OCI-LY7 (cell line): Measurements from ENCODE around the gene SGPL1. TPM values are rescaled to one million over a fixed set of nuclear protein-coding genes. Genes with fewer than 3 reads are reported as not detected.

Experiments
- BruUV-seq: library from RNA; stranded (reverse); fragments of 400-500 nt; replicated peaks from 2 replicates; lab custom pipeline; 2021; lab: Mats Ljungman, UMichigan
- CTCF ChIA-PET: fragments of 300-600 bp; sonication (Branson Sonifier 250); formaldehyde crosslinking; loops from one replicate; lab custom pipeline; 2022; ENCODE audit warnings: antibody characterized with exemption; ENCODE audit not compliant: unreplicated experiment; lab: Charles Lee
- POLR2A ChIA-PET: fragments of 300-600 bp; sonication (Branson Sonifier 250); formaldehyde crosslinking; loops from one replicate; lab custom pipeline; 2022; ENCODE audit warnings: antibody characterized with exemption; lab: Charles Lee
- DNase-seq: peaks from one replicate; pipeline ENCODE4 v3.0.0-alpha.2; 2015; ENCODE audit warnings: low spot score
- H2AFZ ChIP-seq: fragments of 200-600 bp; sonication (generic), shearing (Covaris generic); 2 replicates; pipeline ENCODE4 v1.6.1; 2014; ENCODE audit warnings: mild to moderate bottlenecking, antibody characterized with exemption, low read length, moderate library complexity
- H3K27ac ChIP-seq: fragments of 200-600 bp; sonication (generic); 2 replicates; pipeline ENCODE4 v1.5.1; 2014; ENCODE audit warnings: mixed run types, low read depth, mild to moderate bottlenecking, moderate library complexity, low read length, inconsistent platforms; ENCODE audit not compliant: poor library complexity, severe bottlenecking
- H3K36me3 ChIP-seq: fragments of 200-600 bp; sonication (generic); 2 replicates; pipeline ENCODE4 v1.6.1; 2014; ENCODE audit warnings: mild to moderate bottlenecking, antibody characterized with exemption, low read length, moderate library complexity, mixed read lengths; ENCODE audit not compliant: insufficient read depth
- H3K4me1 ChIP-seq: fragments of 200-600 bp; sonication (generic); 2 replicates; pipeline ENCODE4 v1.5.1; 2014; ENCODE audit warnings: mild to moderate bottlenecking, low read length; ENCODE audit not compliant: insufficient read depth, poor library complexity, severe bottlenecking
- H3K4me2 ChIP-seq: fragments of 200-600 bp; sonication (generic); 2 replicates; pipeline ENCODE4 v1.6.1; 2014; ENCODE audit warnings: mild to moderate bottlenecking, low read length
- H3K4me3 ChIP-seq: fragments of 200-600 bp; sonication (generic); 2 replicates; pipeline ENCODE4 v1.5.1; 2014; ENCODE audit warnings: mild to moderate bottlenecking, low read depth, low read length; ENCODE audit not compliant: poor library complexity, severe bottlenecking
- H3K79me2 ChIP-seq: fragments of 200-600 bp; sonication (generic); 2 replicates; pipeline ENCODE4 v1.6.1; 2016; ENCODE audit warnings: low read depth, mild to moderate bottlenecking, low read length, moderate library complexity, mixed read lengths; ENCODE audit not compliant: insufficient read depth
- H3K9me2 ChIP-seq: fragments of 200-600 bp; sonication (generic); 2 replicates; pipeline ENCODE4 v1.6.1; 2016; ENCODE audit warnings: mild to moderate bottlenecking, low read length, mixed read lengths; ENCODE audit not compliant: insufficient read depth
- H3K9me3 ChIP-seq: fragments of 200-600 bp; sonication (generic); 2 replicates; pipeline ENCODE4 v1.6.1; 2014; ENCODE audit warnings: mild to moderate bottlenecking, mixed run types, low read length, mixed read lengths
- H4K20me1 ChIP-seq: fragments of 200-600 bp; sonication (generic); 2 replicates; pipeline ENCODE4 v1.6.1; 2014; ENCODE audit warnings: mild to moderate bottlenecking, antibody characterized with exemption, low read length, moderate library complexity, mixed read lengths; ENCODE audit not compliant: insufficient read depth
- CTCF ChIP-seq: fragments of 200-600 bp; sonication (generic); conservative IDR thresholded peaks from 2 replicates; pipeline ENCODE4 v1.5.1; 2014; ENCODE audit warnings: mild to moderate bottlenecking, antibody characterized with exemption, low read length, moderate library complexity, mixed read lengths
- EZH2phosphoT487 ChIP-seq: fragments of 200-600 bp; sonication (generic); IDR thresholded peaks from 2 replicates; pipeline ENCODE4 v1.6.1; 2018; ENCODE audit warnings: low read depth, borderline replicate concordance, mild to moderate bottlenecking, mixed run types, antibody characterized with exemption, low read length, moderate library complexity, mixed read lengths
- intact Hi-C: fragments of 100-400 bp; cut with micrococcal nuclease; formaldehyde crosslinking; loops from one replicate; pipeline ENCODE4 v1.10.0; 2022; ENCODE audit not compliant: unreplicated experiment
- total RNA-seq, 2 experiments: library from RNA; depleted of rRNA in 1 of 2; stranded (reverse); fragments of >200 nt in 1 of 2; shearing (Covaris generic) in 1 of 2; gene quantifications; 2 replicates each; pipeline ENCODE4 v1.2.3, GENCODE V29; 2014 to 2022

The SGPL1 gene
- total RNA-seq, 2 experiments from 2014 or later: 11.7 to 25.1 TPM

DNA sequence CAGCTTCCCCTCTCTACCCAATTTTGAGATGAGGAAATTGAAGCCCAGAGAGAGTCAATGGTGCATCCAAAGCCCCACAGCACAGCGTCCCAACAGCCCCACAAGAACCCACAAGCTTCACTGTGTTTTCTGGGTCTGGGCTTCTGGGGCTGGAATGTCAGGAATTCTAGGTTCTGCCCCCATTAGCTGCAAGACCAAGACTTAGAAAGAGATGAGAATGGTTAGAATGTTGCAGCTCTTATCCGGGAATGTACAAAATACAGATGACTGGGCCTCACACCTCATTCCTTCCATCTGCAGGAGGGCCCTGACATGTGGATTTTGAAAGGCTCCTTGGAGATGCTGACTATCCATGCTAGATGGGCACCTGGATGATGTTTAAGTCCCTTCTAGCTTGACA lies 6.0 kb upstream of the SGPL1 start:
- H3K4me3 ChIP-seq: no peak overlapping the region
- H4K20me1 ChIP-seq: no peaks in the 10 kb centered on the region
- H3K9me2 ChIP-seq: no peaks in the 10 kb centered on the region
- no peaks in the 10 kb centered on the region for H3K36me3 ChIP-seq
- no peaks in the 10 kb centered on the region for H3K9me3 ChIP-seq
- CTCF ChIA-PET: no interaction called here
- H2AFZ ChIP-seq: no peak overlapping the region
- intact Hi-C loops: no loop called here
- POLR2A ChIA-PET: no interaction called here
- no TSS peak for BruUV-seq
- no peaks in the 10 kb centered on the region for H3K79me2 ChIP-seq
- H3K4me2 ChIP-seq: no peak overlapping the region
- no peaks in the 10 kb centered on the region for H3K4me1 ChIP-seq
- no peak overlapping the region for H3K27ac ChIP-seq
- TF ChIP-seq CTCF (no peak), EZH2phosphoT487 (no peak)
- DNase-seq: no peak

DNA sequence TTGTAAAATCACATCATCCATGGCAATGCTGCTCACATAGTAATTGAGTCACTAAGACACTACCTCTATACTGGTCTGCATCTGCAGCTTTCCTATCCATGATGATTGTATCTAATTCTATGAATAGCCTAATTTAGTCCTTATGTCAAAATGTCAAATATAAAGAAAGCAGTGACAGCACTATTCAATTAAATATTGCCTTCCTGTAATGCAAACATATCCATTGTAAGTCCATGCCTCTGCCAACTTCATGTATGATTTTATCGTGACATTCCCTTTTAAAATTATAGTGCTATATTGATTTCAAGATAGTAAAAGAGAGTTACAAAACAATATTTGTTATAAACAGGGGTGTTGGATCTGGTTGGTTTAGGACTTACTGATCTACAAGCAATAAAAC lies 4.8 kb upstream of the SGPL1 start:
- H3K4me2 ChIP-seq: no peak overlapping the region
- ChIA-PET POLR2A (interaction anchor here (0.8 kb wide), 1 partner anchor 299 kb away, joined by 4 read pairs; no protein-coding TSS in a partner anchor), CTCF (no interaction called here)
- no peaks in the 10 kb centered on the region for H3K4me1 ChIP-seq
- intact Hi-C loops: no loop called here
- H2AFZ ChIP-seq: no peak overlapping the region
- H3K9me3 ChIP-seq: no peaks in the 10 kb centered on the region
- no peak overlapping the region for H3K4me3 ChIP-seq
- no TSS peak for BruUV-seq
- no peaks in the 10 kb centered on the region for H3K36me3 ChIP-seq
- H3K27ac ChIP-seq: no peak overlapping the region
- TF ChIP-seq EZH2phosphoT487 (no peak), CTCF (no peak)
- H3K9me2 ChIP-seq: no peaks in the 10 kb centered on the region
- H4K20me1 ChIP-seq: no peaks in the 10 kb centered on the region
- no peaks in the 10 kb centered on the region for H3K79me2 ChIP-seq
- no peak for DNase-seq

DNA sequence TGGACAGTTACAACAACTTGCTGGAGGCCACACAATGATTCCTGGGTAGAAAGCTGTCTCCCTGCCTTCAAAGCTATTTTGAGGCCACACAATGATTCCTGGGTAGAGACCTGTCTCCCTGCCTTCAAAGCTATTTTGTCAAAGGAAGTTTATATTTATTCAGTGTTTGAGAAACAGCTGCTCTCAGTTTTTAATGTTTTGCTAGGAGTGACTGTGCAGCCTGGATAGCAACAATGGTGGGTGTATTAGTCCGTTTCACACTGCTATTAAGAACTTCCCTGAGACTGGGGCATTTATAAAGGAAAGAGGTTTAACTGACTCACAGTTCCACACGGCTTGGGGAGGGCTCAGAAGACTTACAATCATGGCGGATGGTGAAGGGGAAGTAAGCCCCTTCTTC lies 3.9 kb upstream of the SGPL1 start:
- Histone ChIP-seq H3K4me2 (no peak overlapping the region), H3K9me2 (no peaks in the 10 kb centered on the region), H2AFZ (no peak overlapping the region), H3K27ac (no peak overlapping the region), H3K4me3 (no peak overlapping the region), H3K9me3 (no peaks in the 10 kb centered on the region), H3K36me3 (no peaks in the 10 kb centered on the region), H3K79me2 (no peaks in the 10 kb centered on the region), H4K20me1 (no peaks in the 10 kb centered on the region), H3K4me1 (peaks cover 4% of the 10 kb centered on the region)
- CTCF ChIA-PET: no interaction called here
- no peak for DNase-seq
- intact Hi-C loops: no loop called here
- TF ChIP-seq CTCF: no peak
- TF ChIP-seq EZH2phosphoT487: no peak
- no TSS peak for BruUV-seq
- POLR2A ChIA-PET: no interaction called here
